Activated CD4-positive, alpha-beta T cell treated with anti-CD3 and anti-CD28 coated beads for 1 hour (primary cell): ENCODE measurements around the gene R3HDM4.

Experiments
- DNase-seq: peaks from one replicate; pipeline ENCODE4 v3.0.0-alpha.2; 2020

R3HDM4 gene

GRCh38 chr19:929891-930258 lies 16.9 kb upstream of the R3HDM4 start:
- DNase-seq: no peak

GRCh38 chr19:929203-929890 lies 16.3 kb upstream of the R3HDM4 start:
- DNase-seq: no peak

- DNase-seq: no peak
Measured at GRCh38 chr19:928471-929202, 15.6 kb upstream of the R3HDM4 start.

- DNase-seq: no peak
Measured at GRCh38 chr19:927780-928401, 14.9 kb upstream of the R3HDM4 start.

- DNase-seq: no peak
Measured at GRCh38 chr19:927351-927779, 14.3 kb upstream of the R3HDM4 start.

- no peak for DNase-seq
Measured at GRCh38 chr19:926589-927350, 13.8 kb upstream of the R3HDM4 start.

GRCh38 chr19:926323-926588 lies 13.2 kb upstream of the R3HDM4 start:
- DNase-seq: no peak

GRCh38 chr19:925526-926322 lies 12.7 kb upstream of the R3HDM4 start, which contains the start of gene ARID3A:
Gene ARID3A, plus strand, starts transcription at chr19:926035. Its CDS starts 3,494 bp downstream, at chr19:929529.
- DNase-seq: peak; percentile 59

- DNase-seq: no peak
Measured at GRCh38 chr19:925087-925525, 12.1 kb upstream of the R3HDM4 start.

GRCh38 chr19:924553-925086 lies 11.6 kb upstream of the R3HDM4 start:
- DNase-seq: no peak

- DNase-seq: peak; percentile 66
Measured at GRCh38 chr19:920051-920864, 7.2 kb upstream of the R3HDM4 start.

GRCh38 chr19:919199-920050 lies 6.4 kb upstream of the R3HDM4 start:
- no peak for DNase-seq

- DNase-seq: no peak
Measured at GRCh38 chr19:918481-919198, 5.6 kb upstream of the R3HDM4 start.

GRCh38 chr19:918152-918437 lies 5.1 kb upstream of the R3HDM4 start:
- no peak for DNase-seq

GRCh38 chr19:917323-918151 lies 4.5 kb upstream of the R3HDM4 start, which contains the start of gene KISS1R:
Gene KISS1R, plus strand, starts transcription at chr19:917333. Its CDS starts 170 bp downstream, at chr19:917503.
- DNase-seq: peak; percentile 42

- no peak for DNase-seq
Measured at GRCh38 chr19:916645-917322, 3.8 kb upstream of the R3HDM4 start.

GRCh38 chr19:912181-913079 lies 589 bp downstream of the R3HDM4 start:
- DNase-seq: peak; percentile 39
